SK-N-SH (cell line): ENCODE results near the gene ARMH3. TPM values are rescaled to one million over a fixed set of nuclear protein-coding genes. Genes with fewer than 3 reads are reported as not detected.

ENCODE experiments used
- CTCF ChIA-PET: fragments of 300-600, 350-600 bp; formaldehyde crosslinking; extraction: SDS; loops from one replicate; lab custom pipeline; 2021; lab: Yijun Ruan, JAX
- POLR2A ChIA-PET: fragments of 350-600 bp; sonication (Branson Sonifier 250); formaldehyde crosslinking; extraction: SDS; loops from one replicate; lab custom pipeline; 2020; ENCODE audit warnings: antibody characterized with exemption, inconsistent platforms; lab: Yijun Ruan, JAX
- DNase-seq: peaks from one replicate; pipeline ENCODE4 v3.0.0; 2012
- H2AFZ ChIP-seq: fragments of 200-600 bp; sonication (generic); 2 replicates; pipeline ENCODE4 v1.8.1; 2016; ENCODE audit warnings: antibody characterized with exemption, mild to moderate bottlenecking, low read depth
- H3F3A ChIP-seq: fragments of 200-600 bp; sonication (generic); replicated peaks from 2 replicates; pipeline ENCODE3; 2016; ENCODE audit warnings: antibody characterized with exemption, mild to moderate bottlenecking; ENCODE audit not compliant: insufficient read depth
- H3K27ac ChIP-seq, 2 experiments: fragments of 200-500 bp in 1 of 2; fragments of 200-600 bp in 1 of 2; sonication (Bioruptor generic) in 1 of 2; sonication (generic), shearing (Covaris generic) in 1 of 2; 2 replicates each; pipeline versions ENCODE4 v1.5.1 to v1.6.1; 2014 to 2016; ENCODE audit warnings: low read depth in 2 of 2, inconsistent platforms in 1 of 2, low read length in 1 of 2, mild to moderate bottlenecking in 1 of 2, mixed read lengths in 1 of 2
- H3K27me3 ChIP-seq: fragments of 200-600 bp; sonication (generic), shearing (Covaris generic); 2 replicates; pipeline ENCODE4 v1.6.1; 2016; ENCODE audit warnings: mixed run types; ENCODE audit not compliant: insufficient read depth
- H3K36me3 ChIP-seq, 2 experiments: fragments of 200-500 bp in 1 of 2; fragments of 200-600 bp in 1 of 2; sonication (Bioruptor generic) in 1 of 2; sonication (generic) in 1 of 2; replicated peaks in 1 of 2; 2 replicates each; pipeline versions ENCODE3 to v1.5.1; 2014 to 2016; ENCODE audit warnings: low read length in 1 of 2, mild to moderate bottlenecking in 1 of 2; ENCODE audit not compliant: insufficient read depth in 2 of 2, control insufficient read depth in 1 of 2
- H3K4me1 ChIP-seq, 2 experiments: fragments of 200-500 bp in 1 of 2; fragments of 200-600 bp in 1 of 2; sonication (Bioruptor generic) in 1 of 2; sonication (generic), shearing (Covaris generic) in 1 of 2; 2 replicates each; pipeline versions ENCODE4 v1.5.1 to v1.6.1; 2014 to 2016; ENCODE audit warnings: low read depth in 1 of 2, low read length in 1 of 2, mixed run types in 1 of 2; ENCODE audit not compliant: insufficient read depth in 2 of 2, control insufficient read depth in 1 of 2
- H3K4me2 ChIP-seq: fragments of 200-600 bp; sonication (generic), shearing (Covaris generic); 2 replicates; pipeline ENCODE4 v1.6.1; 2017; ENCODE audit warnings: mixed run types
- H3K4me3 ChIP-seq, 2 experiments: fragments of 200-500 bp in 1 of 2; fragments of 200-600 bp in 1 of 2; sonication (Bioruptor generic) in 1 of 2; sonication (generic), shearing (Covaris generic) in 1 of 2; 2 replicates each; pipeline versions ENCODE4 v1.5.1 to v1.8.1; 2014 to 2016; ENCODE audit warnings: low read depth in 2 of 2, inconsistent platforms in 1 of 2, low read length in 1 of 2, mild to moderate bottlenecking in 1 of 2, mixed read lengths in 1 of 2, moderate library complexity in 1 of 2
- H3K79me2 ChIP-seq: fragments of 200-600 bp; sonication (generic); 2 replicates; pipeline ENCODE4 v1.8.1; 2017; ENCODE audit warnings: mild to moderate bottlenecking; ENCODE audit not compliant: insufficient read depth
- H3K9ac ChIP-seq: fragments of 200-600 bp; sonication (generic); 2 replicates; pipeline ENCODE4 v1.6.1; 2017; ENCODE audit warnings: mixed run types
- H3K9me2 ChIP-seq: fragments of 200-600 bp; sonication (generic); 2 replicates; pipeline ENCODE4 v1.6.1; 2017; ENCODE audit warnings: mixed run types
- H3K9me3 ChIP-seq: fragments of 200-600 bp; sonication (generic); 2 replicates; pipeline ENCODE4 v1.6.1; 2017; ENCODE audit warnings: mixed run types, mild to moderate bottlenecking, moderate library complexity
- H4K20me1 ChIP-seq: fragments of 200-600 bp; sonication (generic); 2 replicates; pipeline ENCODE4 v1.6.1; 2017; ENCODE audit warnings: mild to moderate bottlenecking, mixed run types; ENCODE audit not compliant: insufficient read depth
- CTCF ChIP-seq: fragments of 200-600 bp; sonication (generic); IDR thresholded peaks from 2 replicates; pipeline ENCODE4 v1.6.1; 2017; ENCODE audit warnings: antibody characterized with exemption, mild to moderate bottlenecking, moderate library complexity
- FOSL2 ChIP-seq: IDR thresholded peaks from 2 replicates; pipeline ENCODE4 v1.4.0; 2012; ENCODE audit warnings: low read depth, mild to moderate bottlenecking, moderate library complexity, borderline replicate concordance
- NFIC ChIP-seq: IDR thresholded peaks from 2 replicates; pipeline ENCODE4 v1.4.0; 2012; ENCODE audit warnings: borderline replicate concordance
- NRF1 ChIP-seq: IDR thresholded peaks from 2 replicates; pipeline ENCODE4 v1.6.1; 2012; ENCODE audit warnings: low read depth, mild to moderate bottlenecking, low read length
- RAD21 ChIP-seq: IDR thresholded peaks from 2 replicates; pipeline ENCODE4 v1.6.1; 2012; ENCODE audit warnings: mild to moderate bottlenecking, low read length
- RCOR1 ChIP-seq: fragments of 150-350 bp; IDR thresholded peaks from 2 replicates; pipeline ENCODE4 v1.6.1; 2017; ENCODE audit warnings: antibody characterized with exemption, low read length
- SMC3 ChIP-seq: IDR thresholded peaks from 2 replicates; pipeline ENCODE4 v1.6.1; 2012; ENCODE audit warnings: low read depth, low read length, improper control_type of control experiment
- TCF12 ChIP-seq: IDR thresholded peaks from 2 replicates; pipeline ENCODE4 v1.4.0; 2012
- TEAD4 ChIP-seq: IDR thresholded peaks from 2 replicates; pipeline ENCODE4 v1.4.0; 2012; ENCODE audit warnings: mild to moderate bottlenecking, borderline replicate concordance; ENCODE audit not compliant: insufficient read depth
- USF2 ChIP-seq: fragments of 150-350 bp; IDR thresholded peaks from 2 replicates; pipeline ENCODE4 v1.6.1; 2017; ENCODE audit warnings: antibody characterized with exemption, low read length, low read depth, borderline replicate concordance
- WGBS: methylation state at CpG from one replicate; pipeline ENCODE4 v1.1.6; 2017; ENCODE audit warnings: low lambda C conversion rate; 5-methylcytosine and 5-hydroxymethylcytosine counted together
- polyA plus RNA-seq, 3 experiments: library from polyadenylated mRNA; depleted of rRNA; stranded (reverse); fragments of >200 nt; gene quantifications; 2 replicates each; pipeline ENCODE4 v1.2.3, GENCODE V29; 2012
- TF ChIP-seq, protein P1 (sequence below): IDR thresholded peaks from 2 replicates; pipeline ENCODE4 v1.4.0; 2012; ENCODE audit warnings: low read depth, borderline replicate concordance

Gene ARMH3
- polyA plus RNA-seq, 1 of the 3 experiments (the other 2 are of a cell fraction), result 12.1 TPM

DNA sequence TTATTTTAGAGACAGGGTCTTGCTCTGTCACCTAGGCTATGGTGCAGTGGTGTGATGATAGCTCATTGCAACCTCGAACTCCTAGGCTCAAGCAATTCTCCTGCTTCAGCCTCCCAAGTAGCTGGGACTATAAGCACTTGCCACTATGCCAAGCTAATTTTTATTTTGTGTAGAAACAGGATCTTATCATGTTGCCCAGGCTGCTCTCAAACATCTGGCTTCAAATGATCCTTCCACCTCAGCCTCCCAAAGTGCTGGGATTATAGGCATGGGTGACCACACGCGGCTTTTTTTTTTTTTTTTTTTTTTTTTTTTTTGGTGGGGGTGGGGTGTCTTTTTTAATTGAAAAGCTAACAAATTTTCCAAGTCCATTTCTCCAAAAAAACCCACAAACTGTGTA, 27.6 kb upstream of the ARMH3 start:
- POLR2A ChIA-PET, result no interaction called here
- Histone ChIP-seq H3K4me3 (no peak overlapping the region), H3K4me1 (no peaks in the 10 kb centered on the region), H3F3A (no peaks in the 10 kb centered on the region), H3K36me3 (no peaks in the 10 kb centered on the region), H3K9ac (no peak overlapping the region), H2AFZ (no peak overlapping the region), H3K4me2 (no peak overlapping the region), H3K27me3 (no peaks in the 10 kb centered on the region), H3K79me2 (no peaks in the 10 kb centered on the region), H3K9me2 (no peaks in the 10 kb centered on the region), H3K9me3 (no peaks in the 10 kb centered on the region), H4K20me1 (no peaks in the 10 kb centered on the region), H3K27ac (no peak overlapping the region)
- 76% methylated on average over 3 of the region's 3 CpGs for WGBS
- no peak for DNase-seq
- TF ChIP-seq RCOR1 (no peak), USF2 (no peak), NRF1 (no peak), FOSL2 (no peak), NFIC (no peak), TEAD4 (no peak)
- TF ChIP-seq, protein P1, sequence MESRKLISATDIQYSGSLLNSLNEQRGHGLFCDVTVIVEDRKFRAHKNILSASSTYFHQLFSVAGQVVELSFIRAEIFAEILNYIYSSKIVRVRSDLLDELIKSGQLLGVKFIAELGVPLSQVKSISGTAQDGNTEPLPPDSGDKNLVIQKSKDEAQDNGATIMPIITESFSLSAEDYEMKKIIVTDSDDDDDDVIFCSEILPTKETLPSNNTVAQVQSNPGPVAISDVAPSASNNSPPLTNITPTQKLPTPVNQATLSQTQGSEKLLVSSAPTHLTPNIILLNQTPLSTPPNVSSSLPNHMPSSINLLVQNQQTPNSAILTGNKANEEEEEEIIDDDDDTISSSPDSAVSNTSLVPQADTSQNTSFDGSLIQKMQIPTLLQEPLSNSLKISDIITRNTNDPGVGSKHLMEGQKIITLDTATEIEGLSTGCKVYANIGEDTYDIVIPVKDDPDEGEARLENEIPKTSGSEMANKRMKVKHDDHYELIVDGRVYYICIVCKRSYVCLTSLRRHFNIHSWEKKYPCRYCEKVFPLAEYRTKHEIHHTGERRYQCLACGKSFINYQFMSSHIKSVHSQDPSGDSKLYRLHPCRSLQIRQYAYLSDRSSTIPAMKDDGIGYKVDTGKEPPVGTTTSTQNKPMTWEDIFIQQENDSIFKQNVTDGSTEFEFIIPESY, result no peak
- CTCF ChIA-PET, result interaction anchor here (0.7 to 4.4 kb wide), 4 partner anchors 11 to 243 kb away, joined by 3 to 54 read pairs (median 3); no protein-coding TSS in a partner anchor

DNA sequence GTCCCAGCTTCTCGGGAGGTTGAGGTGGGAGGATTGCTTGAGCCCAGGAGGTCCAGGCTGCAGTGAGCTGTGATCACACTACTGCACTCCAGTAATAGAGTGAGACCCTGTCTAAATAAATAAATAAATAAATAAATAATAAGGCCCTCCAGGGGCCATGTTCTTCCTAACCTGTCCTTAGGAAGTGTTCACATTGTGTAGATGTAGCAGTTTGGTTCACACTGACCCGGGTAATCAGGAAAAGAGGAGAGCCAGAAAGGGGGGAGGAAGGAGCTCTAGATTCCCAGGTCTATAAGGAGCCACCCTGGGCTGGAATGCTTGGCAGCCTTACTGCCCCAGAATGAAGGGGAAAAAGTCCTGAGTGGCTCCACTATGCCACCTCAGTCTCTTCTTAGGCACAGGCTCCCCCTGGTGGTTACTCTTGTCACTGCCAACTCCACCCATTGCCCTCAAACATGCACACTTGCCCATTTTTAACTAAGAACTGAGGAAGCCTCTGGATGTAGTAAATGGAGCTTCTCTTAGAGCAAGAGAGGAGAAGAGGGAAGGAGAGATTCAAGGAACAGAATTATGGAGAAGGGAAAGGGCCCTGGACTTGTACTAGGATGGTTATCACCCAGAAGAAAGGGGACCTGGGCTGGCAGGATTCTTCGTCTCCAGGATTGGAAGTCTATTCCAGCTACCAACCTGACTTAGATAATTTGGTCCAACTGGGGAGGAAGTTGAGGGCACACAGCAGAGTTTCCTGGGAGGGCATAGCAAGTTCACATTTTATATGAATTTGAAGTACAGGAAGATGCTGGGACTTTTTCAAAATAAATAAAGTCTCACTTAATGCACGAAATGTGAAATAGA, 16.9 kb upstream of the ARMH3 start:
- Histone ChIP-seq H3K27ac (no peak overlapping the region), H4K20me1 (peaks cover 11% of the 10 kb centered on the region; the same call in 1 of the 2 replicates), H3K4me1 (peaks cover 0 to 4% of the 10 kb centered on the region in 2 experiments; a peak in 2 of 4 replicates), H3K79me2 (peaks cover 15% of the 10 kb centered on the region), H3K4me2 (no peak overlapping the region), H3K36me3 (peaks cover 0 to 16% of the 10 kb centered on the region in 2 experiments), H3K9me2 (no peaks in the 10 kb centered on the region), H3K27me3 (no peaks in the 10 kb centered on the region), H3K9me3 (no peaks in the 10 kb centered on the region), H3F3A (peaks cover 6% of the 10 kb centered on the region), H3K9ac (no peak overlapping the region), H3K4me3 (no peak overlapping the region), H2AFZ (no peak overlapping the region)
- POLR2A ChIA-PET, result no interaction called here
- TF ChIP-seq TCF12, result no peak
- peak; percentile 77 for TF ChIP-seq SMC3
- peak; percentile 92 for TF ChIP-seq CTCF
- peak; percentile 84 for TF ChIP-seq RAD21
- TF ChIP-seq NRF1, result no peak; the same call in 1 of the 2 replicates
- CTCF ChIA-PET, result interaction anchor here (0.6 to 3.3 kb wide), 65 partner anchors 9 to 858 kb away, joined by 3 to 54 read pairs (median 4); partner anchors contain the start of gene PPRC1
- peak; percentile 78 for DNase-seq
- WGBS, result 81% methylated on average over 4 of the region's 4 CpGs
